ENCODE measurements around the gene RERE.

DNA sequence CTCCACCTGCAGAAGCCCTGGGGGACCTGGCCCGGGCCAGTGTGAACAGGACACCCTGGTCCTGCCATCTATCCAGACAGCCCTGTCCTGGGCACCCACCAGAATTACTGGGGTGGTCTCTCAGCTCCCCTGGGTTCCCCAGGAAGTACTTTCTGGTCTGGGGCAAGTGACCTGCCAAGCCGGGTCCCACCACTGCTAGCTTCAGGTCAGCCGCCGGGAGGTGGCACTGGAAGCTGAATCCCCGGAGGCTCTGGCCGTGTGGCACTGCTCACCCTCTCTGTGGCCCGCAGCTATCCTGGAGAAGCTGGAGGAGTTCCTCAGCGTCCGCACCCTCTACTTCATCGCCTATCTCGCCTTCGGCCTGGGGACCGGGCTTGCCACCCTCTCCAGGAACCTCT lies 478.2 kb downstream of the RERE start:
- no peak for TF ChIP-seq POLR2A (IDR thresholded peaks at IDR 0.05)
- TF ChIP-seq, protein P1, sequence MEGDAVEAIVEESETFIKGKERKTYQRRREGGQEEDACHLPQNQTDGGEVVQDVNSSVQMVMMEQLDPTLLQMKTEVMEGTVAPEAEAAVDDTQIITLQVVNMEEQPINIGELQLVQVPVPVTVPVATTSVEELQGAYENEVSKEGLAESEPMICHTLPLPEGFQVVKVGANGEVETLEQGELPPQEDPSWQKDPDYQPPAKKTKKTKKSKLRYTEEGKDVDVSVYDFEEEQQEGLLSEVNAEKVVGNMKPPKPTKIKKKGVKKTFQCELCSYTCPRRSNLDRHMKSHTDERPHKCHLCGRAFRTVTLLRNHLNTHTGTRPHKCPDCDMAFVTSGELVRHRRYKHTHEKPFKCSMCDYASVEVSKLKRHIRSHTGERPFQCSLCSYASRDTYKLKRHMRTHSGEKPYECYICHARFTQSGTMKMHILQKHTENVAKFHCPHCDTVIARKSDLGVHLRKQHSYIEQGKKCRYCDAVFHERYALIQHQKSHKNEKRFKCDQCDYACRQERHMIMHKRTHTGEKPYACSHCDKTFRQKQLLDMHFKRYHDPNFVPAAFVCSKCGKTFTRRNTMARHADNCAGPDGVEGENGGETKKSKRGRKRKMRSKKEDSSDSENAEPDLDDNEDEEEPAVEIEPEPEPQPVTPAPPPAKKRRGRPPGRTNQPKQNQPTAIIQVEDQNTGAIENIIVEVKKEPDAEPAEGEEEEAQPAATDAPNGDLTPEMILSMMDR (IDR thresholded peaks at IDR 0.05), result no peak

Data from uterus (tissue), 2 donors.